T-helper 1 cell (primary cell): ENCODE data around the gene PGAP2.
A peak's percentile ranks its signal among the peaks of the same experiment; 100 is the strongest.
"Not testable (repeated sequence)": the region's sequence is repeated elsewhere in the genome, so short reads cannot be mapped to it uniquely, and the experiment has no call there.

Experiments
- DNase-seq, 5 donors: peaks; one replicate each; pipeline ENCODE4 v3.0.0-alpha.2; 2012 to 2020

The PGAP2 gene

GRCh38 chr11:3803726-3804495 is 4.4 kb upstream of the PGAP2 start:
- no peak for DNase-seq

- DNase-seq, result peak in 4 of 5 donors; percentile 31 to 73 (median 34)
Measured at GRCh38 chr11:3808861-3809623, 682 bp downstream of the PGAP2 start.

- no peak for DNase-seq
Measured at GRCh38 chr11:3809624-3809928, 1.2 kb downstream of the PGAP2 start.

GRCh38 chr11:3810446-3810845 is 2.1 kb downstream of the PGAP2 start:
- no peak for DNase-seq

GRCh38 chr11:3810951-3811350 is 2.6 kb downstream of the PGAP2 start:
- DNase-seq, result no peak

GRCh38 chr11:3814832-3815231 is 6.5 kb downstream of the PGAP2 start:
- DNase-seq, result not testable (repeated sequence)

- DNase-seq, result no peak
Measured at GRCh38 chr11:3815845-3816244, 7.5 kb downstream of the PGAP2 start.

GRCh38 chr11:3816673-3817072 is 8.3 kb downstream of the PGAP2 start:
- no peak for DNase-seq

- DNase-seq, result no peak
Measured at GRCh38 chr11:3817181-3817800, 8.9 kb downstream of the PGAP2 start.

- DNase-seq, result no peak
Measured at GRCh38 chr11:3820971-3821370, 12.6 kb downstream of the PGAP2 start.

- DNase-seq, result no peak
Measured at GRCh38 chr11:3822312-3822711, 14.0 kb downstream of the PGAP2 start.

- no peak for DNase-seq
Measured at GRCh38 chr11:3823303-3823702, 14.9 kb downstream of the PGAP2 start.

- no peak for DNase-seq
Measured at GRCh38 chr11:3823762-3824506, 15.6 kb downstream of the PGAP2 start.

GRCh38 chr11:3824714-3825472 is 16.5 kb downstream of the PGAP2 start:
- peak; percentile 49 to 77 (median 69) for DNase-seq

- DNase-seq, result no peak
Measured at GRCh38 chr11:3825473-3826154, 17.3 kb downstream of the PGAP2 start.

GRCh38 chr11:3826721-3827120 is 18.4 kb downstream of the PGAP2 start:
- DNase-seq, result no peak

- no peak for DNase-seq
Measured at GRCh38 chr11:3827434-3828186, 19.2 kb downstream of the PGAP2 start.

- DNase-seq, result no peak
Measured at GRCh38 chr11:3830088-3830487, 21.7 kb downstream of the PGAP2 start.

- no peak for DNase-seq
Measured at GRCh38 chr11:3830730-3831129, 22.4 kb downstream of the PGAP2 start.

GRCh38 chr11:3831378-3832239 is 23.2 kb downstream of the PGAP2 start:
- no peak for DNase-seq
